ENCODE results near the gene PEX5L.

The PEX5L gene

DNA sequence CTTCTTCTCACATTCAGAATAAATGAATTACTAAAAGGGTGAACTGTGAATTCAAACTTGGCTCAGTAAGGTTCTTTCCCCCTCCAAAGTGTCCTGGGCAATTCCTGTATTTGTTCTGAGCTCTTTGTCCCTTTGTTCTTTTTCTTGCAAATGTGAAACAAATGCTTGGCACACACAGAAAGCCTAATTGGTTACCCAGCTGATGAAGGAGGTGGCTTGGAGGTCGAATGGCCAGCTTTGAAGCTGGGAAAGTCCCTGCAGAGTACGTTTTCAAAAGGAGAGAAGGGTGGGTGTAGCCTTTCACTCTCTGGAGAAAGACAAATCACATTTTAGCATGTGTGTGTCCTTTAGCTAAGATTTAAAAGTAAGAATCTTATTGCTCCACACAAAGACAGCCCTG, 154.4 kb downstream of the PEX5L start:
- TF ChIP-seq CEBPB (IDR thresholded peaks at IDR 0.05), result no peak
- TF ChIP-seq TAF1 (IDR thresholded peaks at IDR 0.05; ENCODE audit: low read depth), result no peak

GRCh38 chr3:179881791-179882190, 154.9 kb downstream of the PEX5L start:
- no peak for TF ChIP-seq CREB1 (IDR thresholded peaks at IDR 0.05; ENCODE audit: low read depth)
- TF ChIP-seq TEAD4 (IDR thresholded peaks at IDR 0.05), result no peak
- no peak for TF ChIP-seq NFIC (IDR thresholded peaks at IDR 0.05)

DNA sequence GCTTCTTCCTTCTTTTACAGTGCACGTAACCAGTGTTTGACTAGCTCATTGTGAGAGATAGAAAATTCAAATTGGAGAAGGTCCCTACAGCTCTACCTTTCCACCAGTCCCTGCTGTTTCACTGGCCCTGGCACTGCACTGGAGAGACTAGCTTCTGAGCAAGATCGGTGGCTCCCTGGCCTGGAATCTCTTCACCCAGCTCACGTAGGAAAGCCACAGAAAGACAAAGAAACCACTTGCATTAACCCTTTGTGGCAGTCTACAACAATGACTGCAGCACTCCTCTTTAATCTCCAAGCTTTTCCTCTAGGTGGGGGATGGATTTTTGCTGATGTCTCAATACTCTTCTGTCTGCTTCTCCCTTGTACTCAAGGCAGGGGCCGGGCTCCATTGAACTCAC, 155.9 kb downstream of the PEX5L start:
- no peak for TF ChIP-seq RAD21 (IDR thresholded peaks at IDR 0.05; ENCODE audit: low read depth)
- no peak for TF ChIP-seq REST (IDR thresholded peaks at IDR 0.05; ENCODE audit: low read depth)
- no peak for TF ChIP-seq NFIC (IDR thresholded peaks at IDR 0.05)
- TF ChIP-seq, protein P1, sequence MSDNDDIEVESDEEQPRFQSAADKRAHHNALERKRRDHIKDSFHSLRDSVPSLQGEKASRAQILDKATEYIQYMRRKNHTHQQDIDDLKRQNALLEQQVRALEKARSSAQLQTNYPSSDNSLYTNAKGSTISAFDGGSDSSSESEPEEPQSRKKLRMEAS (IDR thresholded peaks at IDR 0.05), result no peak
- no peak for TF ChIP-seq YY1 (IDR thresholded peaks at IDR 0.05; ENCODE audit: low read depth)
- no peak for TF ChIP-seq EGR1 (IDR thresholded peaks at IDR 0.05)
- no peak for TF ChIP-seq ZBTB7A (IDR thresholded peaks at IDR 0.05; ENCODE audit: low read depth)
- TF ChIP-seq EP300 (IDR thresholded peaks at IDR 0.05; ENCODE audit: borderline replicate concordance), result no peak
- no peak for TF ChIP-seq CREB1 (IDR thresholded peaks at IDR 0.05; ENCODE audit: low read depth)
- TF ChIP-seq TEAD4 (IDR thresholded peaks at IDR 0.05), result no peak
- no peak for TF ChIP-seq CEBPB (IDR thresholded peaks at IDR 0.05)

DNA sequence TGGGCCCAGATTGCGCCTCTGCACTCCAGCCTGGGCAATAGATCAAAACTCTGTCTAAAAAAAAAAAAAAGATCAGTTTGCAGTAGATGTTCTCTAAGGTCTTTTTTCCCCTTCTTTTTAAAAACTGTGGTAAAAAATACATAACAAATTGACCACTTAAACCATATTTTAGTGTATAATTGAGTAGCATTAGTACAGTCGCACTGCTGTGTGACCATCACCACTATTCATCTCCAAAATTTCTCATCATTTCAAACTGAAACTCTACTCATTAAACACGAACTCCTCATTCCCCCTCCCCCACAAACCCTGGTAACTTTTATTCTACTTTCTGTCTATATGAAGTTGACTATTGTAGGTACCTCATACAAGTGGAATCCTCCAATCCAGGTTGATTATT, 160.3 kb downstream of the PEX5L start:
- no peak for TF ChIP-seq TEAD4 (IDR thresholded peaks at IDR 0.05)
- TF ChIP-seq CREB1 (IDR thresholded peaks at IDR 0.05; ENCODE audit: low read depth), result no peak
- TF ChIP-seq CEBPB (IDR thresholded peaks at IDR 0.05), result no peak
- TF ChIP-seq USF1 (IDR thresholded peaks at IDR 0.05), result no peak
- no peak for TF ChIP-seq REST (IDR thresholded peaks at IDR 0.05; ENCODE audit: low read depth)
- TF ChIP-seq YY1 (IDR thresholded peaks at IDR 0.05; ENCODE audit: low read depth), result no peak
- no peak for TF ChIP-seq EP300 (IDR thresholded peaks at IDR 0.05; ENCODE audit: borderline replicate concordance)
- no peak for TF ChIP-seq FOXM1 (IDR thresholded peaks at IDR 0.05; ENCODE audit: borderline replicate concordance, low read depth)
- TF ChIP-seq, protein P1 (IDR thresholded peaks at IDR 0.05), result no peak
- no peak for TF ChIP-seq EGR1 (IDR thresholded peaks at IDR 0.05)
- no peak for TF ChIP-seq NFIC (IDR thresholded peaks at IDR 0.05)
- TF ChIP-seq RAD21 (IDR thresholded peaks at IDR 0.05; ENCODE audit: low read depth), result no peak
- TF ChIP-seq ZBTB7A (IDR thresholded peaks at IDR 0.05; ENCODE audit: low read depth), result no peak
- TF ChIP-seq TAF1 (IDR thresholded peaks at IDR 0.05; ENCODE audit: low read depth), result no peak

- TF ChIP-seq EGR1 (IDR thresholded peaks at IDR 0.05) (no peak), CREB1 (IDR thresholded peaks at IDR 0.05; ENCODE audit: low read depth) (no peak), RAD21 (IDR thresholded peaks at IDR 0.05; ENCODE audit: low read depth) (no peak), TCF12 (IDR thresholded peaks at IDR 0.05; ENCODE audit: low read depth) (no peak), EP300 (IDR thresholded peaks at IDR 0.05; ENCODE audit: borderline replicate concordance) (no peak), ZBTB7A (IDR thresholded peaks at IDR 0.05; ENCODE audit: low read depth) (no peak), CEBPB (IDR thresholded peaks at IDR 0.05) (no peak), FOXM1 (IDR thresholded peaks at IDR 0.05; ENCODE audit: borderline replicate concordance, low read depth) (no peak), YY1 (IDR thresholded peaks at IDR 0.05; ENCODE audit: low read depth) (no peak), TEAD4 (IDR thresholded peaks at IDR 0.05) (no peak), TAF1 (IDR thresholded peaks at IDR 0.05; ENCODE audit: low read depth) (no peak), NFIC (IDR thresholded peaks at IDR 0.05) (no peak), USF1 (IDR thresholded peaks at IDR 0.05) (no peak), REST (IDR thresholded peaks at IDR 0.05; ENCODE audit: low read depth) (no peak)
- TF ChIP-seq, protein P1 (IDR thresholded peaks at IDR 0.05), result no peak
Observed at GRCh38 chr3:179872842-179873241, 163.9 kb downstream of the PEX5L start.
